GM18909 (cell line): Measurements from ENCODE around the gene RGS1.

ENCODE experiments used
- ATAC-seq: cut with Tn5 transposase; IDR thresholded peaks from one replicate; pipeline ENCODE4 v1.9.1; 2021; ENCODE audit warnings: mild to moderate bottlenecking; ENCODE audit not compliant: unreplicated experiment, poor library complexity

Gene RGS1

GRCh38 chr1:192575499-192576189 is at the start of gene RGS1:
Gene RGS1 (plus strand): TSS chr1:192575773. CDS start chr1:192575793, 20 bp downstream.
- ATAC-seq, result peak; percentile 92

DNA sequence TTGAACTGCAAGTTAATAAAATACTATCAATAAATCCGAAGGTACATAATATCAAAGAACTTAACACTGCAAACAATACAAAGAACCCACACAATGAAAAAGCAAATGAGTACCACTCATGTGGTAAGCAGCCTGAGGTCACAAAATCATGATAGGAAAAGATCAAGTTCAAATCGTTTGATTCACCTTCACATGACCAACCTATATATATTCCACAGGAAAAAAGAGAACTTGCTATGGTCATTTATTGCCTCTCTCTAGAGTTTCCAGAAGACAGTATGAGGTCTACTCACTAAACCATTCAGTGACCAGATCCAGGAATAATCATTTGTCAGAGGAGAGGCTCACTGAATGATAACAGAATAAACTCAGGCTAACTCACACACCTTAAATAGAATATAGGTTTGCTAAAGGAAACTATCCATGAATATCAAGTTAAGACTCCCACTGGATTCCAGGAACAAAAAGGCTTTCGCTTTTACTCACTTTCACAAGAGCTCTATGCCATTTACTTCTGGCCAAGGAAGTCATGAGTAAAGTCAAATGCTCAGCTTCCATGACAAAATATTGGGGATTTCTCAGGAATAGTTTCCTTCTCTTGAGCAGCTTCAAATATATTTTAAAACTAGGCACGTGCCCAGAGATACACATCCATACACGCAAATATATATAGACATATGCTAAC is 48.3 kb upstream of the RGS1 start:
- ATAC-seq, result no peak

DNA sequence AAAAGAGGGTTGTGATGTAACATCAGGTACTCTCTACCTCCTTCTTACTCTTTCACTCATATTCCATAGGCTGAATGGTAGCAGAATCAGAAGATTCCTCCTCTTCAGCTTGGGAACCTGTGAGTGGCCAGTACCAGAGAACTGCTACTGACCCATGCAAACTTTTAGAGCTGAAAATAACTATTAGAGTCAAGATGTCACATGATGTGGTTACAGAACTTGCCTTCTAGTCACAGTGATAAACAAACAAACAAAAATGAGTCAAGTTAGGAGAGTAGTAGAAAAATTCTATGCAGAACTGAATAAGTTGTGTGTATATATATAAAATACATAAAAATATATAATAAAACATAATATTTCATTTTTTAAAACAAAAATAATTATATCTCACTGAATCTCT is 47.6 kb upstream of the RGS1 start:
- ATAC-seq, result peak; percentile 29

DNA sequence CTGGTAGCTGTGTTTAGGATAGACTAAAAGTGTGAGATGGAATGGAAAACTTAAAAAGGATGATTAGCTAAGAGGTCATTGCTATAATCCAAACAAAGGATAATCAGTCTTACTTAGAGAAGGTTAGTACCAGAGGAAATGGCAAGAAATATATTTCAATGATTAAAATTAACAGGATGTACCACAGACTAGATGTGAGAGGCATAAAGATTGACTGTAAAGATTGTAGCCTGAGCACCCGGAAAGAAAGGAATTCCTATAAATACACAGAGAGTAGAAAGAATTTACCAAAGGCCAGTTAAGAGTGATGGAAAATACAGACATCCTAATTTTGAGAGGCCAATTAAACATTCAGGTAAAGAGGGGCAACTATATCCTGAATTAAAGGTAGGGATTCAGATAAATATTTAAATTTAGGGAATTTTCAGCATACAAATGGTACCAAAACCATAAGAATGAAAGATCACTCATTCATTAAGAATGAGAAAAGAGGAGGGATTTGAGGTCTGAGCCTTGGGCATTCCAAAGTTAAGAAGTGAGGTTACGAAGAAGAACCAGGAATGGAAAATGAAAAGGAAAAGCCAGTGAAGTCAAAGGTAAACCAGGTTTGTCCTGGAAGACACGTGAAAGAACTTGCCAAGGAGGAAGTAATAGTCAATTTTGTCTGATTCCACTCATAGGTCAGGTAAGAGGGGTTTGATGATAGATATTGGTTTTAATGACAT is 46.4 kb upstream of the RGS1 start:
- ATAC-seq, result no peak

DNA sequence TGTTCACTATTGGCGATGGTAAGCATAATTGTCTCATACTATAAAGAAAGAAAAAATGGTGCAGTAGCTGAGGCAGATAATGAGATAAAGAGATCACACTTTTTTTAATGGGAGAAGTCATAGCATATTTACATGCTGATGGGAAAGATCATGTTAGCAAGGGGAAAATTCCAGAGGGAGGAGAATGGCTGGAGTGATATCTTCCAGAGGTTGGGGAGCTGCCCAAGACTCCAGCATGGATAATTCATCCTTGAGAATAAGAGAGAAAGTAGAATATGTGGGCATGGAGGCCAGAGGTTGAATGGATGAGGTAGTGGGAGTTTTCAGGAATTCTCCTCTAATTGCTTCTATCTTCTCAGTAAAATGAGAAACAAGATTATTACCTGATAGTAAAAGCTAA is 45.8 kb upstream of the RGS1 start:
- no peak for ATAC-seq

DNA sequence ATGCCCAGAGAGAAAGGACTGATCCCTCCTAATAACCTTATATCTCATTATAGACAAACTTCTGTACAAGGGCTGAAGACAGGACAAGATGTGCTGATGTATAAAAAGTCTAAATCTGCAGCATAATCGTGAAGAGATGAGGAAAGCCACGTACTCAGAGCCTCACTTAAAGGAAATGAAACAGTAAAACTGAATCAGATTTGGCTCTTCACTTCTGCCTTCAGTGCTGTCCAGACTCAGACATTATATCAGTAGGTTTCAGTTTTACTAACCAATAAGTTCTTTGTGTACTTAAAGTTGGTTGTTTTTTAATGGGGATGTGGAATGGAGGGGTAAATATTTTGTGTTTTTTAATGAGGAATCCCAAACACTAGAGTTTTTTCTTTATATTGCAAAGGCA is 45.3 kb upstream of the RGS1 start:
- peak; percentile 97 for ATAC-seq

GRCh38 chr1:192531037-192531703 is 44.4 kb upstream of the RGS1 start:
- peak; percentile 61 for ATAC-seq

- ATAC-seq, result no peak
Observed at GRCh38 chr1:192534666-192535065, 40.9 kb upstream of the RGS1 start.

DNA sequence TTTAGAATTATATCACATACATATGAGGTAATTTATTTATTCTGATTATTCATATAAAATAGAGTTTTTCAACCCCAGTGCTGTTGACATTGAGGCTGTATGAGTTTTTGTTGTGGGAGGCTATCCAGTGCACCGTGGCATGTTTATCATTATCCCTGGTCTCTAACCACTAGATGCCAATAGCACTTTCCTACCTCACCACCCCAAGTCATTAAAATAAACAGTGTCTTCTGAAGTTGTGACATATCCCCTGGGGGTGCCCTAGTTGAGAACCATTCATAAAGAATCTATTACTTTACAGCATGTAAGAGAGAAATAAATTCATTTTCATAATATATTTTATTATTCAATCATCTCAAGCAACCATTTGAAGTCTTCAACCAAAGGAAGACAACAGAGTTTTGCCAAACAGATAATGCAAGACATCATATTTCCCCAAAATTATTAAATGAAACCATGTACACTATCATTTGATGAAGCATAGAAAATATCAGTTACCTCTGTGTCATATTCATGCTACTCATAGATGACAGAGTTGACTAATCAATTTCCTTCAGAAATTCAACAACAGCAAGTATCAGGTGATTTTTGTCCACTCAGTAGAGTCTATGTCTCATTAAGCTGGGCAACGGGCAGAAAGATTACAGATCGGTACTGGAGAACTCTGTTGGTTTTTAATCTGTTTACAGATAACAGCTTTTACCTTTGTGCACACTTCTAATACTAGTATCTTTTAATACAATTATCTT is 39.5 kb upstream of the RGS1 start:
- ATAC-seq, result no peak

DNA sequence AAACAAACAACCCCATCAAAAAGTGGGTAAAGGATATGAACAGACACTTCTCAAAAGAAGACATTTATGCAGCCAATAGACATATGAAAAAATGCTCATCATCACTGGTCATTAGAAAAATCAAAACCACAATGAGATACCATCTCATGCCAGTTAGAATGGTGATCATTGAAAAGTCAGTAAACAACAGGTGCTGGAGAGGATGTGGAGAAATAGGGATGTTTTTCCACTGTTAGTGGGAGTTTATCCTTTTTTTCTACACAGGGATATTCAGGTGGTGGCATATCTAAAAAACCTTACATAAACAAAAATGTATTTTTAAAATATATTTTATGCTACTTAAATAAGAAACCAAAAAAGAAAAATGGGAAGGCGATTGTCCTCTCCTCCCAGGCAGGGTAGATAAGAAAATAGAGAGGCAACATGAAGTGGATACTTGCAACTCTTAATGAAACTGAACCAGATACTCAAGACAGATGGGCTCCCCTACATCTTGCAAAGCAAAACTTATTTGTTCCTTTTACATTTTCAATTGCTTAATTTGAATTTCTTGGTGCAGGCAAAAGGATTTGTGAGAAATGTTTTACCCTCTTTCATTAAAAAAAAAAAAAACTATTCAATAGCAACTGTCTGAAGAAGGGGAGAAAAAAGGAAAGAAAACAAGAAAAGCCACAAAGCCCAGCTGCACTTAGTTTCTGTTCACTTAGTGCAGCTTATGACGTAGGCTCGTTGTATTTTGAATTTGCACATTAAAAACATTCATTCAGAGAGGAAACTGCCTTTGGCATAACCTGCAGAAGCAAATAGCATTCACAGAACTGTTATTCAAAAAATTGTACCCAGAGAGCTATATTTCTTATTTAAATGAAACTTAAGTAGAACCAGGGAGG is 36.9 kb upstream of the RGS1 start:
- peak; percentile 87 for ATAC-seq

DNA sequence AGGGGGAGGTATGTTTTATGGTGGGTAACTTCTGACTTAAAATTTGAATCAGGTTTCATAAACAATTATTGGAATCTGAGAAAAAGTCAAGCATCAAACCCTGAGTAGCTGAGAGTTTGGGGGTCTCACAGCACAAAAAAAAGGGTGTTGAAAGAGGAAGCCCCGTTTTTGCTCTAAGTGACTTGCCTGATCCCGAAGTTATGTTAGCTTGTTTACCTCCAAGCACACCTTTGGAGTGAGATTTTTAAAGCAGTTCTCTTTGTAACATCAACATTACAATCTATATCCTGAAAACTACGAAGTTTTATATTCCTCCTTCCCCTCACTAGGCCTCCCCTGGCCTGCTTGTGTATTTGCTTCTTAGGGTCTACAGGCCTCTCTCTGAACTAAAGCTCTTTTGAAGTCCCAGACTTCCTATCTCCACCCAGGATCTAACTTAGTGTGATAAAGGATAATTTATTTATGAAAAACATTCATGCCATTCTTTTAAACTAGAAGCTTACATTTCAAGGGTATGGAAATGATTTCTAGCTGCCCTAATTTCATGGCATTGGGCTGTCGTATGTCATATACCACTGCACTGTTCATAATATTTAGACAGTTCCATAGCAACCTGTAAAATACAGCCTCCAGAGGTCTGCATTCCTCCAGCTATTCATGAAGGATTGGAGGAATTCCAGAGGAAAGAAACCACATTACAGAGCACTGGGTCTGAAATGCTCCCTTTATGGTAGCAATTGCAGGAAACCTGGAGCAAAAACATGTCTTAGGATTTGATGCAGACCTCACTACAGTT is 36.1 kb upstream of the RGS1 start:
- no peak for ATAC-seq

DNA sequence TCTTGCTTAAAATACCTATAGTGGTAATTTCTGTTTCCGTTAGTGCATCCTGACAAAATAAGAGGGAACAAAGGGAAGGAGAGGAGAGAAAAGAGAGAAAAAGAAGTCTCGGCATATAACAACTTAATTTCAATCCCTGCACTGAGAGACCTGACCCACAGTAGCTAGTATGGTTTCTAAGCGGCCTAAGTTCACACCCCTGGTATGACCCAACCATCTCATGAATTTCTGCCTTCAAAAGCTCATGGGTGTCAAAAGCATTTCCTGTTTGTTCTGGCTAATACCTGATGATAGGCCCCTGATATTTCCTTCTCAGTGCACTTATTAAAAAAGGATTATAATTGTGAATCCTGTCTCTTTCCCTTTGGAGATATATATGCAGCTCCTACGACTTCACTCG is 32.1 kb upstream of the RGS1 start:
- no peak for ATAC-seq

- peak; percentile 64 for ATAC-seq
Observed at GRCh38 chr1:192545896-192546521, 29.6 kb upstream of the RGS1 start.

DNA sequence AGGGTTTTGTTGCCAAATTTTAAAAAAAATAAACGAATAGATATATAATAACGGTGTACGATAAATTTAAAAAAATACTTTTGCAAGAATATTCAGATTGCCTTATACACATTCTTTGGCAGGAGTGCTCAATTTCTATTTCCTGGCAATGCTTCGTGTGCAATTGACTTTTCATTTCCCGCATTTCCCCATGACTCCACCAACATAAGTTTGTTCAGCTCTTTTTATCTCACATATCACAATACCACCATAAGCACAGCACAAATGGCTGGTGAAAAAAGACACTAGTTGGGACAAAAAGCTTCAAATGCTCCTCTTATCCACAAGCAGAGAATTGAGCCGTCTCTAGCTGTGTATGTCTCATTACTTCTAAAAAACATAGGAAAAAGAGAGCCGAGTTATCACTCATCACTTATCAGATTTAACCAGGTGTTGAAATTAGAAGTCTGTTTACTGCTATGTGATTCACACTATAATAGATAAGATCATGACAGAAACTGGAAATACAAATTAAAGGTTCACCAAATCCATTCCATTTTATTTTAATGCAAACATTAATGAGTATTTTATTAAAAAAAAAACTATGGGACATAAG is 28.9 kb upstream of the RGS1 start:
- ATAC-seq, result no peak

- no peak for ATAC-seq
Observed at GRCh38 chr1:192547501-192547900, 28.1 kb upstream of the RGS1 start.

- no peak for ATAC-seq
Observed at GRCh38 chr1:192549937-192550336, 25.6 kb upstream of the RGS1 start.

GRCh38 chr1:192550922-192551534 is 24.5 kb upstream of the RGS1 start:
- ATAC-seq, result peak; percentile 70
